Stimulated activated CD8-positive, alpha-beta memory T cell treated with anti-CD3 and anti-CD28 coated beads, Interleukin-2, amount 100 ng/mL, for 1 hour (primary cell): ENCODE measurements around the gene ZNF500.
"Not testable (repeated sequence)": the region's sequence is repeated elsewhere in the genome, so short reads cannot be mapped to it uniquely, and the experiment has no call there.

Source experiments
- DNase-seq, 2 donors: peaks; one replicate each; pipeline ENCODE4 v3.0.0-alpha.2; 2020; ENCODE audit warnings: low read depth in 2 of 2

Gene ZNF500

GRCh38 chr16:4745274-4745569, 21.7 kb downstream of the ZNF500 start:
- no peak for DNase-seq

- DNase-seq: no peak
Observed at GRCh38 chr16:4744555-4745273, 22.2 kb downstream of the ZNF500 start.

GRCh38 chr16:4743226-4743878, 23.6 kb downstream of the ZNF500 start:
- no peak for DNase-seq

GRCh38 chr16:4738370-4738769, 28.6 kb downstream of the ZNF500 start:
- not testable (repeated sequence) for DNase-seq

GRCh38 chr16:4737545-4737944, 29.4 kb downstream of the ZNF500 start:
- DNase-seq: no peak

GRCh38 chr16:4736546-4736945, 30.4 kb downstream of the ZNF500 start:
- DNase-seq: no peak

GRCh38 chr16:4734730-4735535, 32.0 kb downstream of the ZNF500 start:
- peak; percentile 90 for DNase-seq

GRCh38 chr16:4734063-4734729, 32.8 kb downstream of the ZNF500 start, which contains the start of the genes ANKS3 and DNAAF8:
Gene ANKS3, minus strand, starts transcription at chr16:4734271. Its CDS starts 4,122 bp downstream, at chr16:4730149.
Gene DNAAF8, plus strand, starts transcription at chr16:4734537. Its CDS starts 1,978 bp downstream, at chr16:4736515.
- DNase-seq: peak; percentile 59 to 62

- DNase-seq: no peak
Observed at GRCh38 chr16:4733747-4734062, 33.3 kb downstream of the ZNF500 start.

GRCh38 chr16:4733211-4733742, 33.7 kb downstream of the ZNF500 start:
- DNase-seq: no peak

- no peak for DNase-seq
Observed at GRCh38 chr16:4729876-4730275, 37.1 kb downstream of the ZNF500 start.

GRCh38 chr16:4728676-4729075, 38.3 kb downstream of the ZNF500 start:
- DNase-seq: no peak

- DNase-seq: no peak
Observed at GRCh38 chr16:4726616-4727015, 40.3 kb downstream of the ZNF500 start.

GRCh38 chr16:4724661-4725270, 42.2 kb downstream of the ZNF500 start:
- no peak for DNase-seq

- DNase-seq: no peak
Observed at GRCh38 chr16:4723071-4723767, 43.7 kb downstream of the ZNF500 start.

GRCh38 chr16:4718466-4718865, 48.5 kb downstream of the ZNF500 start:
- no peak for DNase-seq

- no peak for DNase-seq
Observed at GRCh38 chr16:4714996-4715395, 52.0 kb downstream of the ZNF500 start.

- DNase-seq: no peak
Observed at GRCh38 chr16:4713663-4714501, 53.1 kb downstream of the ZNF500 start.

GRCh38 chr16:4709481-4709880, 57.5 kb downstream of the ZNF500 start:
- no peak for DNase-seq

GRCh38 chr16:4706871-4707270, 60.1 kb downstream of the ZNF500 start:
- DNase-seq: no peak
